Chondrocyte (in vitro differentiated cells): ENCODE measurements around the gene HOXA1. TPM values are rescaled to one million over a fixed set of nuclear protein-coding genes. Genes with fewer than 3 reads are reported as not detected.
A peak's percentile ranks its signal among the peaks of the same experiment; 100 is the strongest.

ENCODE experiments used
- DNase-seq: peaks from one replicate; pipeline ENCODE4 v3.0.0; 2021; ENCODE audit warnings: mixed read lengths, low spot score
- H3K27ac Mint-ChIP-seq: one replicate; pipeline ENCODE4 v1.8.0; 2021; ENCODE audit warnings: mild to moderate bottlenecking, moderate library complexity, mixed read lengths; ENCODE audit not compliant: unreplicated experiment
- H3K27me3 Mint-ChIP-seq: 2 replicates; pipeline ENCODE4 v1.8.0; 2021; ENCODE audit warnings: low read depth, mixed read lengths
- H3K36me3 Mint-ChIP-seq: 2 replicates; pipeline ENCODE4 v1.8.0; 2021; ENCODE audit warnings: low read depth, mixed read lengths
- H3K4me1 Mint-ChIP-seq: 2 replicates; pipeline ENCODE4 v1.8.0; 2021; ENCODE audit warnings: low read depth, mild to moderate bottlenecking, mixed read lengths
- H3K4me3 Mint-ChIP-seq: one replicate; pipeline ENCODE4 v1.8.0; 2021; ENCODE audit warnings: mild to moderate bottlenecking, moderate library complexity, mixed read lengths; ENCODE audit not compliant: unreplicated experiment
- H3K9me3 Mint-ChIP-seq: 2 replicates; pipeline ENCODE4 v1.8.0; 2021; ENCODE audit warnings: low read depth, mixed read lengths
- CTCF ChIP-seq: fragments of 200-600 bp; sonication (generic); IDR thresholded peaks from 2 replicates; pipeline ENCODE4 v1.5.0; 2021; ENCODE audit warnings: antibody characterized with exemption, mild to moderate bottlenecking, moderate library complexity
- total RNA-seq: library from RNA; stranded (reverse); gene quantifications from 3 replicates; pipeline ENCODE4 v1.2.1, GENCODE V29; 2021

HOXA1 gene
- total RNA-seq, 1 donor from 2014 or later = 2.9 TPM

- no peak for DNase-seq
- peaks cover 84% of the 10 kb centered on the region for H3K27me3 Mint-ChIP-seq
- no peak within 1 kb of the TSS for H3K27ac Mint-ChIP-seq
- peaks cover 12% of the 10 kb centered on the region for H3K4me1 Mint-ChIP-seq
- H3K4me3 Mint-ChIP-seq = peak within 1 kb of the TSS; percentile 51
- H3K36me3 Mint-ChIP-seq = peaks cover 3% of the 10 kb centered on the region
- H3K9me3 Mint-ChIP-seq = peaks cover 2% of the 10 kb centered on the region
- TF ChIP-seq CTCF = peak; percentile 68
Measured at GRCh38 chr7:27143023-27143949, 47.5 kb upstream of the HOXA1 start, which contains the start of gene HOXA5. Gene HOXA5, minus strand, starts transcription at chr7:27143681. Its CDS starts 74 bp downstream, at chr7:27143607.

GRCh38 chr7:27142580-27143022 is 46.8 kb upstream of the HOXA1 start:
- Mint-ChIP-seq H3K27ac (no peak overlapping the region), H3K4me3 (peak overlapping the region; percentile 51), H3K27me3 (peaks cover 86% of the 10 kb centered on the region), H3K36me3 (peaks cover 3% of the 10 kb centered on the region), H3K4me1 (peaks cover 10% of the 10 kb centered on the region), H3K9me3 (peaks cover 2% of the 10 kb centered on the region)
- TF ChIP-seq CTCF = no peak
- DNase-seq = no peak

GRCh38 chr7:27141923-27142579 is 46.3 kb upstream of the HOXA1 start:
- no peak for TF ChIP-seq CTCF
- peaks cover 86% of the 10 kb centered on the region for H3K27me3 Mint-ChIP-seq

GRCh38 chr7:27141137-27141922 is 45.5 kb upstream of the HOXA1 start:
- no peak for DNase-seq
- H3K27ac Mint-ChIP-seq = no peak overlapping the region
- no peak overlapping the region for H3K4me3 Mint-ChIP-seq

More at GRCh38 chr7:27141923-27142579, 46.3 kb upstream of the HOXA1 start:
- H3K27ac Mint-ChIP-seq = no peak overlapping the region
- no peak overlapping the region for H3K4me3 Mint-ChIP-seq
- H3K36me3 Mint-ChIP-seq = peaks cover 3% of the 10 kb centered on the region
- DNase-seq = no peak
- H3K4me1 Mint-ChIP-seq = peaks cover 10% of the 10 kb centered on the region
- peaks cover 2% of the 10 kb centered on the region for H3K9me3 Mint-ChIP-seq

More at GRCh38 chr7:27141137-27141922, 45.5 kb upstream of the HOXA1 start:
- no peak for TF ChIP-seq CTCF
- Mint-ChIP-seq H3K4me1 (peaks cover 10% of the 10 kb centered on the region), H3K9me3 (no peaks in the 10 kb centered on the region), H3K27me3 (peaks cover 86% of the 10 kb centered on the region), H3K36me3 (peaks cover 3% of the 10 kb centered on the region)
